Stimulated activated CD8-positive, alpha-beta memory T cell treated with anti-CD3 and anti-CD28 coated beads, Interleukin-7, amount 100 ng/mL, for 48 hours (primary cell): ENCODE data around the gene PEPD.

ENCODE experiments used
- DNase-seq, 2 donors: peaks; one replicate each; pipeline ENCODE4 v3.0.0-alpha.2; 2020; ENCODE audit warnings: low read depth in 1 of 2; ENCODE audit errors: extremely low read depth in 1 of 2

The PEPD gene

DNA sequence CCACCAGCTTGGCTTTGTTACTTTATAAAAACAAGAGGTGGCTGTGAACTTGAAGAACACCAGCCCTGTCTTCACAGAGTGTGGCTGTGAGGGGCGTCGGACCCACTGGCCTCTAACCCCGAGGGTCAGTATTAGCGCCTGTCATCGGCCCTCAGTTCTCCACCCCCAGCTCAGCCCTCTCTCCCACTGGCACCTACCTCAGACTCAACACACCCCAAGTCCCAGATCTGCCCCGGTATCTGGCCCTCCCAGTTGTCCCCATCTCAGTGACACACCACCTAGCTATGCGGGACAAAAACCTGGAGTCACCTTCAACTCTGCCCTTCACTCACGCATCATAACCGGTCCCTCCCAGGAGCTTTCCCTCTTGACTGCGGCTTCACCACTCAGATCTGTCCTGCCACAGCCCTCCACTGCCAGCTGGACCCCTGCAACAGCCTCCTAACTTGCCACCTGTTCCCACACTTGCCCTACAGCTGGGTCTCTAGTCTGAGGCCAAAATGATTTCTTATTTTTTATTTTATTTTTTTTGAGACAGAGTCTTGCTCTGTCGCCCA is 45.4 kb downstream of the PEPD start:
- DNase-seq: no peak

DNA sequence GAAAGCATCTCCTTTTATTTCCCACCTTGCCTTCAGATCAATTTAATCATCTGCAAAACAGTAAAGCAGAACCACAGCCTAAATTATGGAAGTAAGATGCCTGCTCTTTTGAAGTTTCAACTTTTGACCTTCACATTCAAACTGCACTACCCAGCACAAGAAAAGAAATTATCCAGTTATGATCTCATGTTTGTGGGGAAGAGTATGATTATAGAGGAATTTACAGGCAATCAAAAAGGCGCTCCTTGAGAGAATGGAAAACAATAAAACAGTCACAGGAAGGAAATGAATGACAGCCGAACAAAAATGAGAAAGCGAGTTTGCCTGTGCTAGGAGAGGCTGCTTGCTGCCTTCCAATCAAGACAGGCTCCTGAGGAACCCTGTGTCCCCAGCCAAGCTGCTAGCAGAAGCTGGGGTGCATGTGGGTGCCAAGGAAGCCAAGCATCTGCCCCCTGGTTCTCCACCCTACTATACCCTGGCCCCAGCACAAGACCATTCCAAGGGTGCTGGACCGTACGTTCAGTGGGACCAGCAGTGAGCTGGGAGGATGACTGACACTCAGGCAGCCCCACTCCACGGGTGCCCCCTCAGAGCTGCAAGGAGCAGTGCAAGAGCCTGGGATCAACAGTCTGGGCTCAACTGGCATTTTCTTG is 47.8 kb downstream of the PEPD start:
- no peak for DNase-seq

DNA sequence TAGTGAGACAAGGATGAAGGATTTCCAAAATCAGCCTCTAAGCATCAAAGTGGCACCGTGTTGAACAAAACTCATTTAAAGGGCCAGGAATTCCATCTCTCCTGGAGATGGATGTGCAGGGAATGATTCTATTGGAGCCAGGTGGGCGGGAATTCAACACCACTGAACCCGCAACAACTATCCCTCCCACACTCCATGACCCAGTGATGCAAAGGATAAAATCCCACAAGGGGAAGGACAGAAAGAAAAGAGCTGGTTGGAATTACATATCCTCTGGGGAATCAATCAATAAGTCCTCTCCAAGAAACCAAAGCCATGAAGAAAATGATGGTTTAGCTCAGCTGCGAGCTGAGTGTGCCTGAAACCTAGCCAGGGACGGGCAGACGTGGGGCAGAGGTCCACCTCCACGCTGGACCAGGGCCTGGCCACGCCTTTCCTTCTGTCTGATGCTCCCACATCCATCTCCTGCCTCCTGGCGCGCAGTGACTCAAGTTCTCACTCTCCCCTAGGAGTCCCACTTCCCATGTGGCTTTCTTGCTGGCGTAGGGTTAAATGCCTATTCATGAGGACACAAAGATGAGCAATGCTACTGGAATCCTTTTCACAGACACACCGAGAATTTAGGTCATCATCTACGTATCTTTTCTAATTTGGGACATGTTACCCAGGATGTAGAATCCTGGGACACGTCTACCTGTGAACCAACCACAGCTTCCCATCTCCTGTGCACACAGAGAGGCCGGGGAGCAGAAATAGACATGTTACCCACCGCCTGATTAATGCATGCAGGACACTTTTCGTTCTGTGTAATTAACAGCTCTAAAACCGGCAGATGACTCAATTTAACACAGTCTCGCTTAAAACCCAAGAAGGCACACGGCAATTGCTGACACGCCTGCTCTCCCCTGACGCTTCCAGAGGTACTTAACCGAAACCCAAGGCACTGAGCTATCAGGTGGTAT is 48.6 kb downstream of the PEPD start:
- DNase-seq: no peak

DNA sequence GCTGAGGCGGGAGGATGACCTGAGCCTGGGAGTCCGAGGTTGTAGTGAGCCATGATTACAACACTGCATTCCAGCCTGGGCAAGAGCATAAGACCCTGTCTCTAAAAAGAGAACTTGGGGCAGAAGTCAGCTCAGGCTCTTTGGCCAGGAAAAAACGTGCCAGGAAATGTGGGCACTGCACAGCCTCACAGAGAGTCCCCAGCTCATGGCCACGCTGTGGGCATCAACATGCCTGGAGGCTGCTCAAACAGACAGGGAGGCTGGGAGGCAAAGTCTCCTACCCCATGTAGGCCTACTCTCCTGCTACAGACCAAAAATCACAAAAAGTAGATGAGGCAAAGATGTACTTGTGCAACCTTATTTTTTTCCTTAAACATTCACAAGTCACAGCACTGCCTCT is 49.4 kb downstream of the PEPD start:
- no peak for DNase-seq

DNA sequence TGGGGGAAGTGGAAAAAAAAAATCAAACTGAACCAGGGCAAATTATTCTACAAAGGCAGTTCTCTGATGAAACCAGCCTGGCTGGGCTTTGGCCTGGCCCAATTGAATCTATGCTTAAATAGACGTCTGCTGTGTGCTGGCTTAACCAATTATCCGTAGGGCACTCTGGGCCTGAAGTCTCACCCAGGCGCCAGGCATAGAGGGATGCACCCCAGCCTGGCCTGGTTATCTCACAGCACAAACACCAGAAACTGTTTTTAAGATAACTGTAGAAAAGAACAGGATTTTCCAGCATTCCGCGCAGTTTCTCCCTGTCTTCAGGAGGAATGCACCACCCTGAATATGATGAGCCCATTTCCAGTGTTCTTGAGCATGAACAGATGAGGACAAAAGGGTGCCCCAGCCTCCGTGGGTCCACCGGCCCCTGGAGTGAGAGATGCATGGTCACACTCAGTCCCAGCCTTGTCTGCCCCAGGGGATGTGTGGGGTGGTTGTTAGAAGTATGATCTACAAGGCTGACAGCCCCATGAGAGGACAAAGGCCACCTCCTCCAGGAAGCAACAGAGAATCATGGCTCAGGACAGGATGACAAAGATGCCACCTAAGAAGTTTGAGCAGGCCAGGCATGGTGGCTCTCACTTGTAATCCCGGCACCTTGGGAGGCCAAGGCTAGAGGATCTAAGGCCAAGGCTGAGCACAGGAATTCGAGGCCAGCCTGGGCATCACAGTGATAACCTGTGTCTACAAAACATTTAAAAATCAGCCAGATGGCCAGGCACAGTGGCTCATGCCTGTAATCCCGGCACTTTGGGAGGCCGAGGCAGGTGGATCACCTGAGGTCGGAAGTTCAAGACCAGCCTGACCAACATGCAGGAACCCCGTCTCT is 50.2 kb downstream of the PEPD start:
- DNase-seq: no peak

DNA sequence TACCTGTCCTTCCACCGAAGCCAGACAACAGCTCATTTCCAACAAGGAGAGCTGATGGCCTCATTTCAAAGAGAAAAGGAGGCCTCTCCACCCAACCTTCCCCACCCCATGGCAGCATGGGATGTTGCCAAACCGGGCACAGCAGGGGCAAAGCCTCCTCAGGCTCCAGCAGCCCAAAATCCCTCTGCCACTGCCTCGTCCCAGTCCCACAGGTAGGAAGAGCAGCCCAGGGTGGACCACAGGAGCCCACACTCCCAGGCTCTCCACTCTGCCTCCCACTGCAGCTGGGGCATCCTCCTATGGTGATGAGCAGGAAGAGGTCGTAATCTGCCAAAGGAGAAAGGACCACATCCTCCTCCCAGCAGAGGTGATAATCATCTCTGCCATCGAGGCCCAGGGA is 50.9 kb downstream of the PEPD start:
- no peak for DNase-seq

DNA sequence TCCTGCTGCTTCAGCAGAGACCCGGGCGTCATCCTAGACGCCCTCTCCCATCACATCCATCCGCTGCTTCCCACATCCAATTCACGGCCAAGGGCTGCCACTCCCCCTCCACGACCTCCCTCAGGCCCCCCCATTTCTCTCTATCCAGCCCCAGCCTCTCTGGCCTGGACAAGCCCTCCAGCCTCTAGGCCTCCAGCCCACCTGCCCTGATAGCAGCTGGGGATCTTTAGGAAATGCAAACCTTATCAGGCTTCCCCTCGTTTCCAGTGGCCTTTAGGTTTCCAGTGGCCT is 51.6 kb downstream of the PEPD start:
- DNase-seq: no peak

DNA sequence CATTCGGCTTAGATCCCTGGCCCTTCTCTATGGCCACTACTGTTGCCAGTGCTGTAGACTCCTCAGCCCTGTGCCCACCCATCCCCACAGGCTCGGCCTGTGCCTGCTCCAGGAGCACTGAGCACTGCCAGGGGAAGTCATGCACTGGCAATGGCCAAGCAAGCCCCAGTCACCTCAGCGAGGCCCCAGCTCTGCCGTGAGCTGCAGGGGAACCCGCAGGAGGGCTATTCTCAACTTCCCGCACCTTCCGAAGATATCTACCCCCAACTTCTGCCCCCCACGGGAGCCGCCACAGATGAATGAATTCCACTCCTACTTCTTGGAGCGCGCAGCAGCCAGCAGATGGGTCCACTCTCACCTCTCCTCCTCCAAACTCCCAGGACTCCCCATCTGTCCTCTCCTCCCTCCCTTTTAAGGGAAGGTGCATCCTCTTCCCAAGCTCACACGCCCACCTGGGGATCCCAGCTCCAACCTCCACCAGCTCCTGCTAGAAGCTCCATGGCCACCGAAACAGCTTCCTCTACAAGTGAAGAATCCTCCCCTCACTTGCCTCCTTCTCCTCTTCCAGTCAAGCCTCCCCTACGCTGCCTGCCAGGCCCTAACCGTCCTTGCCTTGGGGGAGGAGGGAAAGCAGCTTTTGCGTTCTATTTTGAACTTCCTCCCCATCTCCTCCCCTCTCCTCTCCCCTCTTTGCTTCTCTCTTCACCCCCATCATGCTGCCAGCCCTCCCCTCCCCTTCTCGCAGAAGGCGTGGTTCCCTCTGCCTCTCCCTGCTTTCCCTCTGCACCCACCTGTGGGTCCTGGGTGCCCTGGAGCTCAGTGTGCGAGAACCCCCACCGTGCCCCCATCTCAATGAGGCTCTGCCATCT is 52.2 kb downstream of the PEPD start:
- DNase-seq: no peak

DNA sequence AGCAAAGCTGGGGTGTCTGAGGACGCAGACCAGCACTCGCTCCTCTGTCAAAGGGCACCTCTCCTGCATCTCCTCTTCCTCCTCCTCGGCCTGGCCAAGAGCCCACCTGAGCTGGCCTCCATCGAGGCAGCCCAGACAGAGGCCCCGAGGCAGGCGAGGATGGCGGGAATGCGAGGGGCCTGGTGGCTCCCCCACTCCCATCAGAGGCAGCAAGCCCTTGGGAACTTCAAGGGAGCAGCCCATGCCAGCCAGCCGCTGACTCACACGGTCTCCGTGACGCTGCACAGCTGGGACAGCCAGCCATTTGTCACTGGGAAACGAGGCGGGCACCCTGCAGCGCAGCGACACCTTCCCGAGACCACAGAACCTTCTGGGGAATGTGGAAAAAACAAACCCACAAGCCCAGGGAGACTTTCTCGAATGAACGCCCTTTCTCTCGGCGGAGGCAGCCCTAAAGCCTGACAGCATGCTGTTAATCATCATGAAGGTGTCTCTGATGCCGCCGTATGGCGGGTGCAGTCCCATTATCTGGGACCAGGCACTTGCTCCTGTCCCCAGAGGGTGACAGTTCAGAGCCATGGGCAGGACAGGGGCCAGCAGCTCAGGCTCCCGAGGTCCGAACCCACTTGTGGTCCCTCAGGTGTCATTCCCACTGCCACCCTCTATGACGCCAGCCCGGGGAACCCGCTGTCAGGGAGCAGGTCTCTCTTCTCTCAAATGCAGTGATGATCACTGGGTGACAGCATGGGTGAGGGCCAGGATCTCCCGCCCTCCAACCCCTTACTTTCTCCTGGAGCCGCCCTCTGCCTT is 53.0 kb downstream of the PEPD start:
- DNase-seq: no peak

DNA sequence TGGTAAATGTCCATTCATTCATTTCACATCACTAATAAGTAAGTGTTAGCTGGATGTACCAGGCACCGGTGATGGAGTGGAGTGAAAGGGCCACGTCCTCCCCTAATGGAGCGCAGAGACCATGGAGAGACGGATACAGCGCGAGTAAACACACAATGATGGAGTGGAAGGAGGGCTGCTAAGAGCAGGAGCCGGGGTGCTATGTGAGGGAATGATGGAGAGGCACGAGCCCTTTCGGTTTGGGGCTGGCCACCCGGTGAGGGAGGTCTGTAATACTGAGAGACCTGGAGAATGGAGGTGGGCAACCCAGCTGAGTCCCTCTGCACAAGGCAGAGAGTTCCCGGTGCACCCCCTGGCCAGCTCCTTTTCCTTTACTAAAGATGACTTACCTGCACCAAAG is 53.7 kb downstream of the PEPD start:
- no peak for DNase-seq

DNA sequence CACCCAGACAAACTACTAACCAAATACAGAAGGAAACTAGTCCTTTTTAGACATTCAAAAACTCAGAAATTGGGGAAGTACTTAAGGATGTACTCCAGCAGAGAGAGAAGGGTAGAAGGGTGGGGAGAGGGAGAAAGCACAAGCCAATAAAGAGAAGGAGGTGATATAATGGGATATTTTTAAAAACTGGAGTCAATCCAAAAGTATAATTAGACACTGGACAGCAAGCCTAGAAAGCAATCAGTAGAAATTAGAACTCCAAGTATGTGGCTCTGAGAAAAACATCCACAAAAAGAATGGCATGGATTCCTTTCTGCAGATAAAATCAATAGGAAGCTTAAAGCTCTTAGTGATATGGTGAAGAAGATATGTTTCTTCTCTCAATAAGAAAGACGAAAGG is 55.8 kb downstream of the PEPD start:
- DNase-seq: no peak

DNA sequence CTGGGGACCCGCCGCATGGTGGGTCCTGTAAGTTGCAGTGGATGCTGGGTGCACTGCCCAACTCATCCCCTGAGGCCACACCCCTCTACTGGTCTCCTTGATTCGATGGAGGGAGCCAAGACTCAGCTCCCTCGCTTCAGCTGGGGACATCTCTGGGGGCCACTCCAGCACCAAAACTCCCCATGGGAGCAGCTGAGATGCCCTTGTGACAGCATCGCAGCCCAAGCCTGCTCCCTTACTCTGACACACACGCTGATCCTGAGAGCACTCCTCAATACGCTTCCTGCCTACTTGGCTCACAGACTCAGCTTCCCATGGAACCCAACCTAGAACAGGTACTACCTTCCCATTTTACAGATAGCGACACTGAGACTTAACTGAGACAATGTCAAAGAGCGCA is 56.2 kb downstream of the PEPD start:
- no peak for DNase-seq

DNA sequence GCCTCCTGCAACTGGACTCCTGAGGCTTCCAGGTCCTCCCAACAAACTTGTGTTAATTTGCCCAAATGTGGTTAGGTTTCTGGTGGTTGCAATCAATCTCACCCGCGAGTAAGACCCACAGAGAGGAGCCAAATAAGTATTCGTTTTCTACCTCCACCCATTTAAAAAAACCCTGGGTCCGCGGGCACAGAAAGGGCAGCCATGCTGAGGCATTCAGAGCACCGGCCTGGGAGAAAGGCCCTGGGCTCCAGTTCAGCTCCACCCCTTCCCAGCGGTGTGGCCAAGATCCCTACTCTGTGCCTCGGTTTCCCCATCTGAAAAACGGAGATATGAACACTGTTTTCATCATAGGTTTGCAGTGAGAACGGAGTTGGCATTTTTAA is 56.9 kb downstream of the PEPD start:
- DNase-seq: no peak

DNA sequence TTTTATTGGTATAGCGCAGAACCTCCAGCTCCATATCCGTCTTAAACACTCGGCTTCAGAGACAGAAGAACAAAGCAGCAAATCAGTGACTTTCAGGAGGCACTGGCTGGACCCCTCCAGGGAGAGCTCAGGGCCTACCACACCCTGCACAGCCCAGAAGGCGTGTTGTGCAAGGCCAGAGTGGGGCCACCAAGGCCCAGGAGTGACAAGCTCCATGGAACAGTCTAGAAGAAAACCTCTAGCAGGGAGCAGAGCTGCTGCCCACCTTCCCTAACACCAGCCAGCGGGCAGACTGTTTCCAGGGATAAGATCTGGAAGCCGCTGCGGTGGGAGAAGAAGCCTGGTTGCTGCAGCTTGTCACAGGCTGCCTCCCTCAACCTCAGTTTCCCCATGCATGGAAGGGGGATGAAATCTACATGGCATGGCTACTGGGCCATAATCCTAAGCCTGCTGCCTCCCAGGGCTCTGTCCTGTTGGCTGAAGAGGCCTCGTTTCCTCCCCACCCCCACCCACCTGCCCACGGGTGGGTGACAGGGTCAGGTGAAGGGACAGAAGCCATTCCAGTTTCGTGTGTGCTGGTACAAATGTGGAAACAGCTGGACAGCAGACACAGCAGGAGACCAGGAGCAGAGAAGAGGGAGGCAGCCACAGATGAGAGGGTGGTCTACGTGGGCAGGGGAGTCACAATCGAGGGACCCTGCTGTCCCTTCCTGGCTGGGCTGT is 57.4 kb downstream of the PEPD start:
- DNase-seq: no peak

DNA sequence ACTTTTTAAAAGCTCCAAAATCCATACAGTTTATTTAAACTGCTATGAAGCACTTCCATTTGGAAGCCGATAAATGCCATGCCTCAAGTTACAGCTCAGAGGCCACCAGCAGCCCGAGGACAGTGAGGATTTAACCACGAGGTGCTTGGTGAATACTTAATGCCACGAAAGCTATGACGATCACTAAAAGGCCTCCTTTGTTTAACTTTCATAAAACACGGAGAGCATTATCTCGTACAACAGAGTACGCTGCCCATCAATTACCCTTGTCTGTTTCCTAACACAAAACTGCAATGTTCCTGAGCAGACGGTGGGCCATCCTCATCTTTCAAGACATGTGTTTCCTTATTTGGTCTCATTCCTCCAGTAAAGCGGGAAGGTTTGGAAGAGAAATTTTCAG is 58.4 kb downstream of the PEPD start:
- no peak for DNase-seq

DNA sequence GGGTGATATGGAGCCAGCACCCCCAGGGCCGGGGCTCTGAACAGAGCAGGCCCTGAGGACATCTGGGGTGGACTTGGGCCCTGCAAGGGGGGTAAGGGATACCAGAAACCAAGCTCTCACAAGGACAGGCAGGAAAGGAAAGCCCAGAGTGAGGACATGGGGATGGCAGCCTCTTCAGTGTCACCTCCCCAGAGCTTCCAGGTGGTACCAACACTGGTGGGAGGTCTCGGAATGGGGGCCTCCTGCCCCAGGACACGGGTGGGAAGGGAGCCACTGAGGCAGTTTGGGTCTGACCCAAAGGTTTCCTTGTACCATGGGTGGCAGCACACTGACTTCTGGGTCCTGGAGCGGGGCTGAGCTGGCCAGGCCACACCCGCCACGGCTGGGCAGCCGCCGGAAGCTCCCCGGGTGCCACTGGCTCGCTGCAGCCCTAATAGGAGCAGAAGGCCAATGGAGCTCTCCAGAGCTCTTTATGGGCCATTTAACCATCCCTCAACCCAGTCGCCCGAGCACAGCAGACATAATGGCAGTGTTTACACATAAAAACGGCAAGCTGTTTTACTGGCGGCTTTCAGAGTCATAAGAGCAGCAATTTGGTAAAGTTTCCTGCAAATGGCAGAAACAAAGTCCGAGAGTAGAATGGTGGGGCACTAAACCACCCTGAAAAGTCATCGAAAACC is 59.3 kb downstream of the PEPD start:
- no peak for DNase-seq

DNA sequence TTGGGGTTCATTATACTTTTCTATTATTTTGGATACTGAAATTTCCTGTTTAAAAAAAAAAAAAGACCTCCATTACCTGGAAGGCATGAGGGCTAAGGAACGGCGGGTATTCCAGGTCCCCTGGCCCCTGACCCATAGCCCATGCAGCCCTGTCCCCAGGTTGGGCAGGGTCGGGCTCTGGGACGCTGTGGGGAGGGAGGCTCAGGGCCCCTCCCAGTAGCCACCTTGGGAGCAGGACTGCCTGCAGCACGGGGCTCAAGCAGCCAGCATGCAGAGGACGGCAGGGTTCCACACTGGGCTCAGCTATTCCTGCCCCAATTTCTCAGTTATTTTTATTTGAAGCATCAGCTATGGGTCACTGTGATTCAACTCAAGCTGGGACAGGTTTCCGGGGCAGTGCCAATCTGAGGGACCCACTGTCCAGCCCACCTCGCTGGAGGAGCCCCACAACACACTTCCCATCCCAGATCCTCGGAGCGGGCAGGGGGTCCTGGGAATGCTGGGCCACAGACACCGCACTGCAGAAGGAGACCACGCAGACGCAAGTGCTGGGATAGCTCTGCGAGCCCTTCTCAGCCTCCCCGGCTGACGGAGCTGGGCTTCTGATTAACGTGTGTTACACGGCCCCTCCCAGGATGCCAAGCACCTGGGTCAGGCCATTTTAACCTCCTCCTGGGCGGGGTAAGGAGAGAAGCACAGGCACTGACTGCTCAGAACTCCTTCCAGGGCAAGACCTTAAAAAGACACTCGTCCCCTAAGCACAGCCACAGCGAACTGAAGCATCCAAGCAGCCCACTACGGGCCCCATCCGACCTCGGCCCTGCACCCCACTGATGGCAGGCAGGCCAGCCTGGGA is 60.1 kb downstream of the PEPD start:
- no peak for DNase-seq
